Measurements from ENCODE around the gene ASCC1. TPM values are rescaled to one million over a fixed set of nuclear protein-coding genes. Genes with fewer than 3 reads are reported as not detected.

The ASCC1 gene
- total RNA-seq, 1 donor, result 49.2 TPM

DNA sequence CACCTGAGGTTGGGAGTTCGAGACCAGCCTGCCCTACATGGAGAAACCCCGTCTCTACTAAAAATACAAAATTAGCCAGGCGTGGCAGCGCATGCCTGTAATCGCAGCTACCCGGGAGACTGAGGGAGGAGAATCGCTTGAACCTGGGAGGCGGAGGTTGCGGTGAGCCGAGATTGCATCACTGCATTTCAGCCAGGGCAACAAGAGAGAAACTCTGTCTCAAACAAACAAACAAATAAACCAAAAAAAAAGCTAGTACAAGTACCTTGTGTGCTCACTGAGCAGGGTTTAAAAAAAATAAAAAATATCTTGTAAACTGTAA is 116.5 kb downstream of the ASCC1 start:
- TF ChIP-seq CTCF (IDR thresholded peaks at IDR 0.05; ENCODE audit: insufficient read depth, low read length), result no peak
- no peak overlapping the region for H3K4me3 ChIP-seq (ENCODE audit: low read depth, low read length)
- no peak for DNase-seq (ENCODE audit: low read depth)

GRCh38 chr10:72098836-72099599 is 117.1 kb downstream of the ASCC1 start:
- no peak overlapping the region for H3K4me3 ChIP-seq (ENCODE audit: low read depth, low read length)
- DNase-seq (ENCODE audit: low read depth), result no peak
- no peak for TF ChIP-seq CTCF (IDR thresholded peaks at IDR 0.05; ENCODE audit: insufficient read depth, low read length)

DNA sequence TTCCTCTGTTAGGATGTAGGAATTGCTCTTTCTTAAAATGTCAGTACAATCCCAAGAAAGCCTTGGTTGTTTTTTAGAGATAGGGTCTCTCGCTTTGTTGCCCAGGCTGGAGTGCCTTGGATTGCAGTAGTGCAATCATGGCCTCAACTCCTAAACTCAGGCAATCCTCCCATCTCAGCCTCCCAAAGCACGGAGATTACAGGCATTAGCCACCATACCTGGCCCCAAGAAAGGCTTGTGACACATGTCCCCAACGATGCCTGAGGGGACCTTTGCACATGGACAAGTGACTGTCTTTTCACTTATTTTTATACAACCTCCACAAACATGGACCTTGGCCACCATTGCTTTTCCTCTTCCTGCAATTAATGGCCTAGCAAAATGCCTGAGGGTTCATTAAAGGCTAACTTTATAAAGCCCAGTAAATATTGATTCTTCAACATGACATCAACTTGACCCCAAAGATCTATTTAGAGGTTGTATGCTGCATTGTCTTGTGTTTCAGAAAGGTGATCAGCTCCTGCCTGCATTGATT is 117.7 kb downstream of the ASCC1 start:
- H3K4me3 ChIP-seq (ENCODE audit: low read depth, low read length), result no peak overlapping the region
- no peak for DNase-seq (ENCODE audit: low read depth)
- TF ChIP-seq CTCF (IDR thresholded peaks at IDR 0.05; ENCODE audit: insufficient read depth, low read length), result no peak

GRCh38 chr10:72097448-72098300 is 118.4 kb downstream of the ASCC1 start:
- no peak for TF ChIP-seq CTCF (IDR thresholded peaks at IDR 0.05; ENCODE audit: insufficient read depth, low read length)
- no peak overlapping the region for H3K4me3 ChIP-seq (ENCODE audit: low read depth, low read length)
- DNase-seq (ENCODE audit: low read depth), result peak; percentile 100

- TF ChIP-seq CTCF (IDR thresholded peaks at IDR 0.05; ENCODE audit: insufficient read depth, low read length), result peak; percentile 36
Measured at GRCh38 chr10:72096115-72097000, 119.7 kb downstream of the ASCC1 start.

GRCh38 chr10:72095195-72095594 is 120.9 kb downstream of the ASCC1 start:
- TF ChIP-seq CTCF (IDR thresholded peaks at IDR 0.05; ENCODE audit: insufficient read depth, low read length), result no peak
- DNase-seq (ENCODE audit: low read depth), result no peak
- H3K4me3 ChIP-seq (ENCODE audit: low read depth, low read length), result no peak overlapping the region

More at GRCh38 chr10:72096115-72097000, 119.7 kb downstream of the ASCC1 start:
- no peak overlapping the region for H3K4me3 ChIP-seq (ENCODE audit: low read depth, low read length)
- peak; percentile 57 for DNase-seq (ENCODE audit: low read depth)
